HepG2 (cell line): ENCODE data around the gene NCOA1.

Source experiments
- CHD4 ChIP-seq: fragments of 200-600 bp; sonication (generic); IDR thresholded peaks from 2 replicates; pipeline ENCODE4 v1.7.0; 2017; ENCODE audit warnings: mild to moderate bottlenecking, low read length, borderline replicate concordance
- CTCF ChIP-seq: sonication (generic); formaldehyde crosslinking; IDR thresholded peaks from 2 replicates; pipeline ENCODE4 v1.5.0; 2020; ENCODE audit warnings: mild to moderate bottlenecking, missing genetic modification reagents, moderate library complexity
- EZH2 ChIP-seq: conservative IDR thresholded peaks from 2 replicates; pipeline ENCODE4 v1.6.1; 2012; ENCODE audit warnings: mild to moderate bottlenecking, low read depth, low read length, moderate library complexity
- FOXP4 ChIP-seq: sonication (generic); formaldehyde crosslinking; IDR thresholded peaks from 2 replicates; pipeline ENCODE4 v1.4.0; 2020; ENCODE audit warnings: missing genetic modification reagents
- HNRNPLL ChIP-seq: fragments of 200-400 bp; formaldehyde crosslinking; IDR thresholded peaks from 2 replicates; pipeline ENCODE4 v1.6.1; 2017; ENCODE audit warnings: mild to moderate bottlenecking, low read depth, low read length; ENCODE audit not compliant: poor library complexity, severe bottlenecking
- KAT7 ChIP-seq: IDR thresholded peaks from 2 replicates; pipeline ENCODE4 v1.6.1; 2018; ENCODE audit warnings: borderline replicate concordance, missing compliant biosample characterization
- MXI1 ChIP-seq: IDR thresholded peaks from 3 replicates; pipeline ENCODE4 v1.6.1; 2012; ENCODE audit warnings: low read depth, low read length, inconsistent platforms, borderline replicate concordance
- POGK ChIP-seq: sonication (generic); formaldehyde crosslinking; conservative IDR thresholded peaks from 2 replicates; pipeline ENCODE4 v1.8.0; 2022; ENCODE audit warnings: mild to moderate bottlenecking, moderate library complexity, missing genetic modification reagents
- POLR2AphosphoS2 ChIP-seq: IDR thresholded peaks from 2 replicates; pipeline ENCODE4 v1.6.1; 2011; ENCODE audit warnings: low read depth, low read length, improper control_type of control experiment
- RFXAP ChIP-seq: sonication (generic); formaldehyde crosslinking; IDR thresholded peaks from 2 replicates; pipeline ENCODE4 v1.4.0; 2020; ENCODE audit warnings: missing genetic modification reagents, borderline replicate concordance
- SP4 ChIP-seq: sonication (generic); formaldehyde crosslinking; IDR thresholded peaks from 2 replicates; pipeline ENCODE4 v1.8.1; 2023; ENCODE audit warnings: mild to moderate bottlenecking, missing genetic modification reagents
- THRA ChIP-seq: sonication (generic); formaldehyde crosslinking; IDR thresholded peaks from 2 replicates; pipeline ENCODE4 v1.4.0; 2020; ENCODE audit warnings: missing genetic modification reagents, borderline replicate concordance
- ZBTB8A ChIP-seq: sonication (generic); formaldehyde crosslinking; IDR thresholded peaks from 2 replicates; pipeline ENCODE4 v1.4.0; 2020; ENCODE audit warnings: mild to moderate bottlenecking, low read depth, missing genetic modification reagents, borderline replicate concordance

GRCh38 chr2:24774373-24774772, 283.3 kb downstream of the NCOA1 start:
- TF ChIP-seq CTCF (CRISPR knock-in tag) (no peak), RFXAP (CRISPR knock-in tag) (no peak), SP4 (CRISPR knock-in tag) (no peak), CHD4 (no peak), FOXP4 (no peak), THRA (CRISPR knock-in tag) (no peak), KAT7 (CRISPR knock-in tag) (no peak), POLR2AphosphoS2 (no peak), HNRNPLL (no peak), MXI1 (no peak), POGK (CRISPR knock-in tag) (no peak), ZBTB8A (CRISPR knock-in tag) (no peak), EZH2 (no peak)
